ENCODE measurements around the gene GPNMB.

Gene GPNMB

DNA sequence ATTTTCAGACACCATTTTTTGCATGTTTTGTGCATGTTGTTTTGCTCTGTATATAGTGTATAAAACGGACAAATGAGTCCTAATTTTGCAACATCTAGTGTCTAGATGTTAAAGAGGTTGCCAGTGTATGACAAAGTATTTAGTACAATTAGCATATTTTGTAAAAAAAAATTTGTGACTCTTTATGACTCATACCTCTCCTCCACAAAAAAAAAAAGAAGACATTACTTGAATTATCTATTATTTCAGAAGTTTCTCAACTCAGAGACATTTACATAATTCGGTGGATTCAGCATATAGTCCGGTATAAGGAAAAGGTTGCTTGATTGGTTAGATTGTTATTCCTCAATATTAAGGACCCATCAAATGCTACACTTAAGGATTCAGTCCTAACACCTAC, 38.7 kb upstream of the GPNMB start:
- peak; percentile 25 for DNase-seq (ENCODE audit: low read depth)
- TF ChIP-seq, protein P1, sequence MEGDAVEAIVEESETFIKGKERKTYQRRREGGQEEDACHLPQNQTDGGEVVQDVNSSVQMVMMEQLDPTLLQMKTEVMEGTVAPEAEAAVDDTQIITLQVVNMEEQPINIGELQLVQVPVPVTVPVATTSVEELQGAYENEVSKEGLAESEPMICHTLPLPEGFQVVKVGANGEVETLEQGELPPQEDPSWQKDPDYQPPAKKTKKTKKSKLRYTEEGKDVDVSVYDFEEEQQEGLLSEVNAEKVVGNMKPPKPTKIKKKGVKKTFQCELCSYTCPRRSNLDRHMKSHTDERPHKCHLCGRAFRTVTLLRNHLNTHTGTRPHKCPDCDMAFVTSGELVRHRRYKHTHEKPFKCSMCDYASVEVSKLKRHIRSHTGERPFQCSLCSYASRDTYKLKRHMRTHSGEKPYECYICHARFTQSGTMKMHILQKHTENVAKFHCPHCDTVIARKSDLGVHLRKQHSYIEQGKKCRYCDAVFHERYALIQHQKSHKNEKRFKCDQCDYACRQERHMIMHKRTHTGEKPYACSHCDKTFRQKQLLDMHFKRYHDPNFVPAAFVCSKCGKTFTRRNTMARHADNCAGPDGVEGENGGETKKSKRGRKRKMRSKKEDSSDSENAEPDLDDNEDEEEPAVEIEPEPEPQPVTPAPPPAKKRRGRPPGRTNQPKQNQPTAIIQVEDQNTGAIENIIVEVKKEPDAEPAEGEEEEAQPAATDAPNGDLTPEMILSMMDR (conservative IDR thresholded peaks at IDR 0.05; ENCODE audit: control insufficient read depth, insufficient read depth, low read depth, low read length): no peak
- no peak overlapping the region for H3K4me3 ChIP-seq (ENCODE audit: control insufficient read depth, low read depth, low read length)

DNA sequence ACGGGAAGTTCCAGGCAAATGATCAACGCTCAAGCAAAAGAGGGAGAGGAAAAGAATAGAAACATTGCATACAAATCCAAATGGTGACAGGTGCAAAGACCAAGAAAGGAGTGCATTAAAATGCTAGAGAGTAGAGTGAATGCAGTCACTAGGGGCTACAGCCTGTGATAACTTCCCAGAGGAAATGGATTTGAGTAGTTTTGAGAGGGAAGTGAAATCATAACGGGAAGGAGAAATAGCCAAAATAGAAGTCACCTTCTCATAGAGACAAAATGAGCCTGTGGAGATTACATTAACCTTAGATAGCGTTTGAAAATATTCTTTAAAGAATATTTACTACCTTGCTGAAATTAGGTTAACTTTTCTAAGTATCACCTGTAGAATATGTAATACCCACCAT, 38.3 kb upstream of the GPNMB start:
- no peak overlapping the region for H3K4me3 ChIP-seq (ENCODE audit: control insufficient read depth, low read depth, low read length)
- DNase-seq (ENCODE audit: low read depth): no peak
- TF ChIP-seq, protein P1 (conservative IDR thresholded peaks at IDR 0.05; ENCODE audit: control insufficient read depth, insufficient read depth, low read depth, low read length): no peak

DNA sequence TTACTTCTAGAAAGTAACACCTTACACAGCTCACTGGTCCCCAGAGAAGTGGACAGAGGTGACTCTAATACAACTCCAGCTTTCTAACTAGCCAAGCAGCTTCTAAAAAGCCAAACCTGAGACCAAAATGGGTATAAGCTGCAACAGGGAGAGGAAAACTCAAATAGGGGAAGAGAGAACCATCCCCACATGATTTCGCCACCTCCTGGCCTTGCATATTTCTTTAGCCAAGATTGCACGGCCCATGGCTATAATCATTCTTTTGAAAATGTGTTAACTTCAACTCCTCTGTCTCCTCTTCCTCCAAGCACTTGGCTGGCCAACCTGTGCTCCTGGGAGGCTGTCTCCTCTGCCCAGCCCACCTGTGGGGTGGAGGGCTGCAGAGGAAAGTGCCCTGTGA, 36.1 kb upstream of the GPNMB start:
- H3K4me3 ChIP-seq (ENCODE audit: control insufficient read depth, low read depth, low read length): no peak overlapping the region
- TF ChIP-seq, protein P1 (conservative IDR thresholded peaks at IDR 0.05; ENCODE audit: control insufficient read depth, insufficient read depth, low read depth, low read length): no peak
- no peak for DNase-seq (ENCODE audit: low read depth)

DNA sequence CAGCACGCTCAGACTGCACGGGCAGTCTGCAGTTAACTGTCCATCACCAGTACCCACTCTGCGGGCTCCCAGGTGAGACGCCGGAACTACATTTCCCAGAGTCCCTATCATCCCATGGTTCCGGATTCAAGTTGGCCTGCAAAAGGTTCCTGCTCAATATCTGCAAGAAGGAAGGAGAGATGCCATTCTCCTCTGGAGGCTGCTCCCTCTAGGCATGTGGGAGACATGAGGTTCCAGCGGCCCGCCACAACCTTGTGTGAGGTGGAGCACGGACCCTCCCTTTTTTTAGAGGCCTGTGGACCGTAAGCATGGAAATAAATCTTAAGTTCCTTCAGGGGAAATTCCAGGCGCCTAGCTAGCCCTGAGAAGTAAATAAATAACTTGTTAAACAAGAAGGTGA, 35.0 kb upstream of the GPNMB start:
- H3K4me3 ChIP-seq (ENCODE audit: control insufficient read depth, low read depth, low read length): no peak overlapping the region
- no peak for DNase-seq (ENCODE audit: low read depth)
- TF ChIP-seq, protein P1 (conservative IDR thresholded peaks at IDR 0.05; ENCODE audit: control insufficient read depth, insufficient read depth, low read depth, low read length): no peak

DNA sequence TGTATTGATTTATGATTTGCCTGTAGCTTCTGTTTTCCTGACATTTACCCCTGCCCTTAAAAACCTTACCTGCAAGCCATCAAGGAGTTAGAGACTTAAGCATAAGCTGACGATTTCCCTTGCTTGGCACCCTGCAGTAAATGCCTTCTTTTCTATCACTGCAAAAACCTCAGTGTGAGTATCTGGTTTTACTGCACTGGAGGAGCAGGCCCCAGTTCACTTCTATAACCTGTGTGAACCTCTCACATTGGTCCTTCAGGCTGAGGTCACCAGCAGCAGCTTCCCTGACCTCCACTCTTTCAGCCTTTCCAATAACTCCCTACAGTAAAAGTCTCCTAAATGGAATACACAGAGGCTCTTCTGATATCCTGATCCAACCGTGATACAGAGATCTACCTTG, 34.2 kb upstream of the GPNMB start:
- no peak for DNase-seq (ENCODE audit: low read depth)
- TF ChIP-seq, protein P1 (conservative IDR thresholded peaks at IDR 0.05; ENCODE audit: control insufficient read depth, insufficient read depth, low read depth, low read length): no peak

DNA sequence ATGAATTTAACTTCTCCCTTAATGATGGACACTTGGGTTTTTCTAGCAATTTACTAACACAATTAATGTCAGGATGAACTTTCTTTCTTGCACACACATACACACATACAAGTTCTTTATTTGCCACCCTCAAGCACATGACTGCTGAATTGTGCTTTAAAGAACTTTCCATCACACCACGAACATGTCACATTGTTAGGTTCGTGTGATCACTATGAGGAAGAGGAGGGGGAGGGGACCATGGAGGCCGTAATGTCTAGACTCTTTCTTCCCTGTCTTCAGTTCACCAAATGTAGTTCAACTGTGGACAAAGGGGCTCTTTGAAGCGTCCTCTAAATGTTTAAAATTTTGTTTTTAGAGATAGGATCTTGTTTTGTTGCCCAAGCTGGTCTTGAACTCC, 33.7 kb upstream of the GPNMB start:
- no peak for DNase-seq (ENCODE audit: low read depth)
- H3K4me3 ChIP-seq (ENCODE audit: control insufficient read depth, low read depth, low read length): no peak overlapping the region
- TF ChIP-seq, protein P1 (conservative IDR thresholded peaks at IDR 0.05; ENCODE audit: control insufficient read depth, insufficient read depth, low read depth, low read length): no peak

More for the DNA sequence above, 34.2 kb upstream of the GPNMB start:
- H3K4me3 ChIP-seq (ENCODE audit: control insufficient read depth, low read depth, low read length): no peak overlapping the region

DNA sequence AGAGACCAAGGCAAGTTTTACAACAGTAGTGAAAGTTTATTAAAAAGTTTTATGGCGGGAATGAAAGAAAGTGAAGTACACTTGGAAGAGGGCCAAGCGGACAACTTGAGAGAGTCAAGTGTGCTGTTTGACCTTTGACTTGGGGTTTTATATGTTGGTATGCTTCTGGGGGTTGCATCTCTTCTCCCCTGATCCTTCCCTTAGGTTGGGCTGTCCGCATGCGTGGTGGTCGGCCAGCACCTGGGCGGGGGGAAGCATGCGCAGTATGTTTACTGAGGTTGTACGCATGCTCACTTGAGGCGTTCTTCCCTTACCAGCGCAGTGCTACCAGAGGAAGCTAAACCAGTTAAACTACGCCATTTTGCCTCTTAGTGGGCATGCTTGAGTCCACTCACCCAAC, 32.8 kb upstream of the GPNMB start:
- no peak for DNase-seq (ENCODE audit: low read depth)
- TF ChIP-seq, protein P1 (conservative IDR thresholded peaks at IDR 0.05; ENCODE audit: control insufficient read depth, insufficient read depth, low read depth, low read length): no peak
- H3K4me3 ChIP-seq (ENCODE audit: control insufficient read depth, low read depth, low read length): no peak overlapping the region
